GM12872 (cell line): ENCODE data around the gene SERPIND1.

Source experiments
- CTCF ChIP-seq: IDR thresholded peaks from 3 replicates; pipeline ENCODE4 v1.5.1; 2011; ENCODE audit warnings: low read depth, mild to moderate bottlenecking, low read length, moderate library complexity; ENCODE audit not compliant: insufficient read depth

Gene SERPIND1

GRCh38 chr22:20810645-20811044 lies 36.7 kb downstream of the SERPIND1 start:
- no peak for TF ChIP-seq CTCF

GRCh38 chr22:20811171-20811570 lies 37.3 kb downstream of the SERPIND1 start:
- TF ChIP-seq CTCF, result no peak

- no peak for TF ChIP-seq CTCF
Measured at GRCh38 chr22:20811971-20812660, 38.2 kb downstream of the SERPIND1 start.

- TF ChIP-seq CTCF, result no peak
Measured at GRCh38 chr22:20813056-20813455, 39.1 kb downstream of the SERPIND1 start.

- TF ChIP-seq CTCF, result no peak
Measured at GRCh38 chr22:20814221-20814808, 40.4 kb downstream of the SERPIND1 start.

GRCh38 chr22:20815477-20816050 lies 41.7 kb downstream of the SERPIND1 start:
- TF ChIP-seq CTCF, result no peak

GRCh38 chr22:20816559-20816958 lies 42.6 kb downstream of the SERPIND1 start:
- TF ChIP-seq CTCF, result no peak
